Esophagus squamous epithelium (tissue), 5 donors: ENCODE data around the gene ANKRD28. TPM values are rescaled to one million over a fixed set of nuclear protein-coding genes. Genes with fewer than 3 reads are reported as not detected.

ENCODE experiments used
- DNase-seq: peaks from one replicate; lab custom pipeline; 2025; lab: John Stamatoyannopoulos, UW
- H3K27ac ChIP-seq, 4 donors: fragments of 200-600 bp; sonication (generic); one replicate each; pipeline ENCODE4 v1.5.1; 2016 to 2019; ENCODE audit warnings: mild to moderate bottlenecking in 1 of 4
- H3K27me3 ChIP-seq, 4 donors: fragments of 200-600 bp; sonication (generic); 1 replicate in 3 of 4; 2 replicates in 1 of 4; pipeline versions ENCODE4 v1.5.1 to v1.6.0; 2017 to 2021; ENCODE audit warnings: antibody characterized with exemption in 1 of 4
- H3K36me3 ChIP-seq, 3 donors: fragments of 200-600 bp; sonication (generic); one replicate each; pipeline ENCODE4 v1.5.1; 2016 to 2019
- H3K4me1 ChIP-seq, 3 donors: fragments of 200-600 bp; sonication (generic); one replicate each; pipeline ENCODE4 v1.5.1; 2017 to 2019
- H3K4me3 ChIP-seq, 4 donors: fragments of 200-600 bp; sonication (generic); 1 replicate in 3 of 4; 2 replicates in 1 of 4; pipeline ENCODE4 v1.5.1; 2016 to 2019; ENCODE audit warnings: mild to moderate bottlenecking in 2 of 4, moderate library complexity in 1 of 4
- H3K9me3 ChIP-seq, 3 donors: fragments of 200-600 bp; sonication (generic); one replicate each; pipeline ENCODE4 v1.5.1; 2016 to 2019
- POLR2A ChIP-seq, 4 donors: fragments of 450-650 bp; IDR thresholded peaks; one replicate each; pipeline ENCODE4 v1.6.1; 2017; ENCODE audit warnings: antibody characterized with exemption in 4 of 4, mild to moderate bottlenecking in 4 of 4, moderate library complexity in 3 of 4
- WGBS, 2 donors: methylation state at CpG; one replicate each; pipeline ENCODE4 v1.1.5; 2018; 5-methylcytosine and 5-hydroxymethylcytosine counted together
- intact Hi-C: fragments of 100-400 bp; cut with DNase I; formaldehyde crosslinking; loops from one replicate; pipeline ENCODE4 v1.15.0; 2022
- total RNA-seq, 4 donors: library from RNA; depleted of rRNA; stranded (reverse); fragments of >200 nt; gene quantifications; one replicate each; pipeline ENCODE4 v1.1.0, GENCODE V29; 2016
- TF ChIP-seq, protein P1 (sequence below), 6 experiments: fragments of 450-650 bp in 4 of 6; fragments of 200-600 bp in 2 of 6; sonication (generic) in 2 of 6; IDR thresholded peaks; one replicate each; pipeline ENCODE4 v1.5.1; 2016 to 2019; ENCODE audit warnings: antibody characterized with exemption in 6 of 6, mild to moderate bottlenecking in 4 of 6, moderate library complexity in 4 of 6
- donor health status: DM: yes; HTN: yes; CAD: no.

The ANKRD28 gene
- total RNA-seq, 4 donors from 2014 or later: 20.8 to 49.6 (median 31.8) TPM

DNA sequence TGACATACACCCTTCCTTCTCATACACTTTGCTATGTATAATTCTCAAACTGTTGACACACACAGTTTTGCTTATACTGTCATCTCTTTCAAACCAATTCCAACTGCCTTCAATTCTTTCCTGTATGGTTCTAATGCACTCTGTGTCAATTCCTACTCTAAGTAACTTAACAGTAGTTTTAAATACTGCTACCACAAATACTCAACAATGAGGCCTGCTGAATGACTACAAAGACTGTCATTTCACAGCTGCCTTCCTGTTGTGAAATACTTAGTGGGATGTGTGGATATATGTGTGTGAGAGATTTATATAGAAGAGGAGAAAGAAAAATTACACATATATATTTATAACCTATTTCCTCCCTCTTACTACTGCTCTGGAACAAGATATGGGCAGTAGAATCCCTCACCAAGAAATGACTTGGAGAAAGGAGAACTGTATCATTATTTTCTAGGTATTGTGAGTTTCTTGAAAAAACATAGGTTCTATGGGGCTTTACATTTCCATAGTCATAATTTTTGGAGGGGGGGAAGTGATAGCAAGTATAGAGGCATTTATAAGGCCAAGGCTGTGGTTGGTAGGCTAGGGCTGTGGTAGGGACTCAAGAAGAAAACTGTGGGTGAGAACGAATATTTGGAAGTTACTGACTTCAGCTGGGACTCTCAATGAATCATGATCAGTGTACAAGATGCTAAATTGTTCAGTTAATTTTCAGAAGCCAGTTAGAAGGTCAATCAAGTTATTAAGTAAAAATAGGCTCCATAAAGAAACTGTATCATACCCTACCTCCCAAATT, 88.7 kb downstream of the ANKRD28 start:
- 77 to 81% methylated on average over 1 of the region's 1 CpG for WGBS, 2 donors
- TF ChIP-seq POLR2A (IDR thresholded peaks at IDR 0.05): no peak
- TF ChIP-seq, protein P1, sequence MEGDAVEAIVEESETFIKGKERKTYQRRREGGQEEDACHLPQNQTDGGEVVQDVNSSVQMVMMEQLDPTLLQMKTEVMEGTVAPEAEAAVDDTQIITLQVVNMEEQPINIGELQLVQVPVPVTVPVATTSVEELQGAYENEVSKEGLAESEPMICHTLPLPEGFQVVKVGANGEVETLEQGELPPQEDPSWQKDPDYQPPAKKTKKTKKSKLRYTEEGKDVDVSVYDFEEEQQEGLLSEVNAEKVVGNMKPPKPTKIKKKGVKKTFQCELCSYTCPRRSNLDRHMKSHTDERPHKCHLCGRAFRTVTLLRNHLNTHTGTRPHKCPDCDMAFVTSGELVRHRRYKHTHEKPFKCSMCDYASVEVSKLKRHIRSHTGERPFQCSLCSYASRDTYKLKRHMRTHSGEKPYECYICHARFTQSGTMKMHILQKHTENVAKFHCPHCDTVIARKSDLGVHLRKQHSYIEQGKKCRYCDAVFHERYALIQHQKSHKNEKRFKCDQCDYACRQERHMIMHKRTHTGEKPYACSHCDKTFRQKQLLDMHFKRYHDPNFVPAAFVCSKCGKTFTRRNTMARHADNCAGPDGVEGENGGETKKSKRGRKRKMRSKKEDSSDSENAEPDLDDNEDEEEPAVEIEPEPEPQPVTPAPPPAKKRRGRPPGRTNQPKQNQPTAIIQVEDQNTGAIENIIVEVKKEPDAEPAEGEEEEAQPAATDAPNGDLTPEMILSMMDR (IDR thresholded peaks at IDR 0.05): no peak
- Histone ChIP-seq H3K36me3 (peaks cover 0 to 84% (median 7%) of the 10 kb centered on the region in 3 donors), H3K27ac (no peak overlapping the region), H3K4me1 (no peaks in the 10 kb centered on the region), H3K9me3 (no peaks in the 10 kb centered on the region), H3K4me3 (no peak overlapping the region), H3K27me3 (no peaks in the 10 kb centered on the region)
- intact Hi-C loops: no loop called here
- DNase-seq: no peak

DNA sequence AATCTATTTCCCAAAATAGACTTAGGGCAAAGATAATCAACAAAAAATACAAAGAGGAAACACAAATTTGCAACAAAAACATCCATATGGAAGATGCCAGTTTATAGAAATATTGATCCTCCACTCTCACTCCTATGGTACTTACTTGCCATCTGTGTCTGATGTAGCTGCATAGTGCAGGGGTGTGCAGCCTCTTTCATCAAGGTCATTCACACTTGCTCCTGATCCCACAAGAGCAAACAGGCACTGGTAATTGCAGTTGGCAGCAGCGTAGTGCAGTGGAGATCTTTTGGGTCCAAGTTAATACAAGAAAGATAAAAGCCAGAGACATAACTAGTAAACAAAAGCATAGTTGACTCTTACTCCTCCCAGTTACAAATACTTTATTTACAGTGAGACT, 90.0 kb downstream of the ANKRD28 start:
- Histone ChIP-seq H3K36me3 (peaks cover 0 to 80% (median 7%) of the 10 kb centered on the region in 3 donors), H3K27me3 (no peaks in the 10 kb centered on the region), H3K27ac (no peak overlapping the region), H3K4me3 (no peak overlapping the region), H3K9me3 (no peaks in the 10 kb centered on the region), H3K4me1 (no peaks in the 10 kb centered on the region)
- no peak for DNase-seq
- TF ChIP-seq POLR2A (IDR thresholded peaks at IDR 0.05): no peak
- TF ChIP-seq, protein P1 (IDR thresholded peaks at IDR 0.05): no peak
- 92 to 100% methylated on average over 1 of the region's 1 CpG for WGBS, 2 donors
- intact Hi-C loops: no loop called here

DNA sequence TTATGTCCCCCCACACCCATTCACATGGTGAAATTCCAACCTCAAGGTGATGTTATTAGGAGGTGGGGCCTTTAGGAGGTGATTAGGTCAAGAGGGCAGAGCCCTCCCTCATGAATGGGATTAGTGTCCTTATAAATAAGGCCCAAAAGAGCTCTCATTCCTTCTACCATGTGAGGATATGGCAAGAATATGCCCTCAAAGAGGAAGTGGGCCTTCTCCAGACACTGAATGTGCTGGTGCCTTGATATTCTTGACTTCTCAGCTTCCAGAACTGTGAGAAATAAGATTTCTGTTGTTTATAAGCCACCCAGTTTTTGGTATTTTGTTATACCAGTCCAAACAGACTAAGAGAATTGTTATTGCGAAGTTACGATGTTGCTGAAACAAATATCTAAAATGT, 94.4 kb downstream of the ANKRD28 start:
- 98 to 100% methylated on average over 2 of the region's 2 CpGs for WGBS, 2 donors
- H3K4me1 ChIP-seq: no peaks in the 10 kb centered on the region
- H3K36me3 ChIP-seq: peaks cover 0 to 59% (median 11%) of the 10 kb centered on the region in 3 donors
- H3K4me3 ChIP-seq: no peak overlapping the region
- H3K27ac ChIP-seq: no peak overlapping the region
- no peak for DNase-seq
- H3K9me3 ChIP-seq: no peaks in the 10 kb centered on the region
- intact Hi-C loops: no loop called here
- TF ChIP-seq, protein P1 (IDR thresholded peaks at IDR 0.05): no peak
- TF ChIP-seq POLR2A (IDR thresholded peaks at IDR 0.05): no peak
- no peaks in the 10 kb centered on the region for H3K27me3 ChIP-seq

DNA sequence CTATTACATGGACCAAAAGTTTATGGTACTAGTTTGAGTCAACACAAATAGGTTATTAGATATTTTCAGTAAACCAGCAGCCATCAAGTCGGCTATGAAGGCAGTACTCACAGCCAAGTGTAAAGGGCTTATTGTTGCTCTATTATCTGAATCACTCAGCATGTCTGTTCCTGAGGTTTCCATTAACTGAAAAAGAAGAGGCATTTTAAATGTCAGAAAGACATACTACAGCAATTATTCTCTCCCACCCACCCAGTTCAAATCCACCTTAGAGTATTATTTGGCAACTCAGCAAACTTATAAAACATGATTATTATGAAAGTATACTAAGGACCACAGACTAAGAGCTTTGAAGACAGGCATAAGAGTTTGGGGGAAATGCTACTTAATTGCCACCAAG, 103.2 kb downstream of the ANKRD28 start:
- H3K27ac ChIP-seq: no peak overlapping the region
- TF ChIP-seq POLR2A (IDR thresholded peaks at IDR 0.05): no peak
- no peak for DNase-seq
- 77 to 93% methylated on average over 1 of the region's 1 CpG for WGBS, 2 donors
- H3K36me3 ChIP-seq: peaks cover 0 to 85% (median 0%) of the 10 kb centered on the region in 3 donors
- no peak overlapping the region for H3K4me3 ChIP-seq
- no peaks in the 10 kb centered on the region for H3K27me3 ChIP-seq
- H3K9me3 ChIP-seq: no peaks in the 10 kb centered on the region
- intact Hi-C loops: no loop called here
- H3K4me1 ChIP-seq: no peaks in the 10 kb centered on the region

DNA sequence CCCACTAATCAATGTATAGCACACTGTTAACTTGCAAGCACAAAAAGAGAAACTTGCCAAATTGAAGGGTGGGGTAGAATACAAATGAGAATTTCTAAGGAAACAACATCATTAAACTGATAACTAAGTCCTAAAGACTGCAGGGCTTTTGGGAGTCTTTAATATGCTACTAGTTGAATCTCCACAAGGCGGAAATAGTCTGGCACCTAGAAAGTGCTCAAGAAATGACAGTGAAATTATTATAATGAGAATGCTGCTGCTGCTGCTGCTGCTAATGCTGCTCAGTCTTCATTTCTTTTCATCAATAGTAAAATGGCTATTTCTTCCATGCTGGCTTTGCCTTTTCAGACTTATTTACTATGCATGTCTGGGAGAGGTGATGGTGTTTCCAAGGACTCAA, 104.4 kb downstream of the ANKRD28 start:
- no peaks in the 10 kb centered on the region for H3K27me3 ChIP-seq
- no peak overlapping the region for H3K27ac ChIP-seq
- TF ChIP-seq POLR2A (IDR thresholded peaks at IDR 0.05): no peak
- TF ChIP-seq, protein P1 (IDR thresholded peaks at IDR 0.05): no peak
- H3K36me3 ChIP-seq: peaks cover 0 to 94% (median 0%) of the 10 kb centered on the region in 3 donors
- H3K9me3 ChIP-seq: no peaks in the 10 kb centered on the region
- WGBS, 2 donors: 71 to 80% methylated on average over 1 of the region's 1 CpG
- H3K4me3 ChIP-seq: no peak overlapping the region
- no peaks in the 10 kb centered on the region for H3K4me1 ChIP-seq
- DNase-seq: no peak
- intact Hi-C loops: no loop called here
